ENCODE results near the gene CPLANE2.

DNA sequence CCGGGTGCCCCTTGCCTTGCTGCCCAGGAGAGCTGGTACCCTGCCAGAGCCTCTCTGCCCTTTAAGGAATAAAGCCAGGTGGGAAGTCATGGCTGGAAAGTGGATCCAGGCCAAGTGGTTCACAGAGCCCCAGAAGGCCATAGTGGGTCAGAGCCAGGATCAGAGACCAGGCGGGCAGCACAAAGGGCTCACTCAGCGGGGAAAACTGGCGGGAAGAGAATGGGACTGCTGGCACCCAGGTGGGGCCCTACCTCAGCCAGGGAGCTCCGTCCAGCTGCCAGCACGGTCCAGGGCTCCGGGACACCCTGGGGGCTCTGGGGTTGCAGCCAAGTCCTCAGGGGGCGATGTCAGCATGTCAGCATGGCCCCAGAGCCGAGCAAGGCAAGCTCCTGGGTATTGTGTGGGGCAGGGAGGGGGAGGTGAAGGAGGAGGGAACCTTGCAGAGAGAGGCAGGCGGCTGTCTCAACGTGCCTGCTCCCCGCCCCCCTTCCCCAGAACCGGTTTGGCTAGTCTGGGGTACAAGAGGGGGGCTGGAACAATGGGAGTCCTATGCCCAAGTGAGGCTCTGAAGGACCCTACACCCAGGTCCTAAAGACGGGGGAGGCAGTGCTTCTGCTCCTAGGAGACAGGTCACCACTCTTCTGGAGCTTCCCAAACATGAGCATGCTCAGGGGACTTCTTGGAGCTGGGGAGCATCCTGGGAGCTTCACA is 24.6 kb downstream of the CPLANE2 start, which contains the start of gene ARHGEF19:
- TF ChIP-seq CTCF (IDR thresholded peaks at IDR 0.05) (no peak), POLR2A (IDR thresholded peaks at IDR 0.05) (peak in 1 of 4 donors; percentile 42)

All from upper lobe of left lung (tissue), 4 donors.